H9 (cell line): ENCODE results near the gene IQGAP2. TPM values are rescaled to one million over a fixed set of nuclear protein-coding genes. Genes with fewer than 3 reads are reported as not detected.

Source experiments
- DNase-seq: peaks from one replicate; pipeline ENCODE4 v3.0.0-alpha.2; 2017
- H2AFZ ChIP-seq: one replicate; pipeline ENCODE4 v1.6.1; 2013; ENCODE audit warnings: mild to moderate bottlenecking, low read length, control low read depth, moderate library complexity
- H2AK5ac ChIP-seq: 2 replicates; pipeline ENCODE4 v1.6.1; 2013; ENCODE audit warnings: low read length, control low read depth, mixed read lengths; ENCODE audit not compliant: insufficient read length
- H2BK120ac ChIP-seq: one replicate; pipeline ENCODE4 v1.6.1; 2013; ENCODE audit warnings: low read depth, mild to moderate bottlenecking, low read length, control low read depth, inconsistent platforms; ENCODE audit not compliant: poor library complexity, severe bottlenecking
- H2BK12ac ChIP-seq: 2 replicates; pipeline ENCODE4 v1.6.1; 2013; ENCODE audit warnings: low read length, control low read depth, mixed read lengths, low read depth; ENCODE audit not compliant: insufficient read length
- H2BK15ac ChIP-seq: 2 replicates; pipeline ENCODE4 v1.6.1; 2013; ENCODE audit warnings: low read depth, low read length, control low read depth
- H2BK20ac ChIP-seq: one replicate; pipeline ENCODE4 v1.6.1; 2013; ENCODE audit warnings: low read depth, mild to moderate bottlenecking, low read length, control low read depth, inconsistent platforms; ENCODE audit not compliant: poor library complexity, severe bottlenecking
- H2BK5ac ChIP-seq: 2 replicates; pipeline ENCODE4 v1.6.1; 2013; ENCODE audit warnings: low read length, control low read depth, mixed read lengths; ENCODE audit not compliant: insufficient read length
- H3K14ac ChIP-seq: 2 replicates; pipeline ENCODE4 v1.6.1; 2013; ENCODE audit warnings: low read length, control low read depth; ENCODE audit not compliant: insufficient read depth
- H3K18ac ChIP-seq: 2 replicates; pipeline ENCODE4 v1.6.1; 2013; ENCODE audit warnings: low read depth, mild to moderate bottlenecking, mixed read lengths, low read length, control low read depth; ENCODE audit not compliant: insufficient read length
- H3K23ac ChIP-seq: 2 replicates; pipeline ENCODE4 v1.6.1; 2013; ENCODE audit warnings: low read length, control low read depth, mixed read lengths, low read depth; ENCODE audit not compliant: insufficient read length
- H3K23me2 ChIP-seq: 2 replicates; pipeline ENCODE4 v1.6.1; 2013; ENCODE audit warnings: low read depth, mild to moderate bottlenecking, mixed read lengths, low read length, control low read depth; ENCODE audit not compliant: insufficient read length, poor library complexity, severe bottlenecking
- H3K27ac ChIP-seq: 2 replicates; pipeline ENCODE4 v1.5.1; 2013; ENCODE audit warnings: low read length, control low read depth, mixed read lengths, low read depth; ENCODE audit not compliant: insufficient read length
- H3K27me3 ChIP-seq: 2 replicates; pipeline ENCODE4 v1.6.1; 2013; ENCODE audit warnings: low read length, control low read depth, inconsistent platforms; ENCODE audit not compliant: insufficient read depth
- H3K4ac ChIP-seq: 2 replicates; pipeline ENCODE4 v1.6.1; 2013; ENCODE audit warnings: low read depth, mild to moderate bottlenecking, control low read depth, inconsistent platforms, low read length, moderate library complexity
- H3K4me1 ChIP-seq: 2 replicates; pipeline ENCODE4 v1.6.1; 2013; ENCODE audit warnings: low read length, control low read depth, inconsistent platforms; ENCODE audit not compliant: insufficient read depth
- H3K4me2 ChIP-seq: 2 replicates; pipeline ENCODE4 v1.6.1; 2013; ENCODE audit warnings: low read length, control low read depth, mixed read lengths; ENCODE audit not compliant: insufficient read length, insufficient read depth
- H3K56ac ChIP-seq: 2 replicates; pipeline ENCODE4 v1.6.1; 2013; ENCODE audit warnings: low read depth, mild to moderate bottlenecking, mixed read lengths, low read length, control low read depth; ENCODE audit not compliant: insufficient read length
- H3K79me1 ChIP-seq: 2 replicates; pipeline ENCODE4 v1.6.1; 2013; ENCODE audit warnings: low read depth, mild to moderate bottlenecking, moderate library complexity, low read length, control low read depth, inconsistent platforms; ENCODE audit not compliant: insufficient read depth, poor library complexity, severe bottlenecking
- H3K79me2 ChIP-seq: 2 replicates; pipeline ENCODE4 v1.6.1; 2013; ENCODE audit warnings: low read length, control low read depth, inconsistent platforms; ENCODE audit not compliant: insufficient read depth
- H3K9ac ChIP-seq: 2 replicates; pipeline ENCODE4 v1.6.1; 2013; ENCODE audit warnings: low read length, control low read depth, mixed read lengths; ENCODE audit not compliant: insufficient read length; ENCODE audit errors: extremely low read depth
- H3K9me3 ChIP-seq: one replicate; pipeline ENCODE4 v1.6.1; 2013; ENCODE audit warnings: low read depth, low read length, inconsistent platforms; ENCODE audit not compliant: control insufficient read depth
- H3T11ph ChIP-seq: one replicate; pipeline ENCODE4 v1.6.1; 2013; ENCODE audit warnings: mild to moderate bottlenecking, low read length, control low read depth, inconsistent platforms
- H4K20me1 ChIP-seq: one replicate; pipeline ENCODE4 v1.6.1; 2013; ENCODE audit not compliant: control insufficient read depth, insufficient read length, insufficient read depth
- H4K5ac ChIP-seq: 2 replicates; pipeline ENCODE4 v1.6.1; 2013; ENCODE audit warnings: low read depth, mild to moderate bottlenecking, mixed read lengths, low read length, control low read depth; ENCODE audit not compliant: insufficient read length
- H4K8ac ChIP-seq: replicated peaks from 2 replicates; pipeline ENCODE4 v1.6.1; 2013; ENCODE audit warnings: low read length, control low read depth, mixed read lengths, low read depth; ENCODE audit not compliant: insufficient read length
- H4K91ac ChIP-seq: 2 replicates; pipeline ENCODE4 v1.6.1; 2013; ENCODE audit warnings: low read depth, mild to moderate bottlenecking, moderate library complexity, mixed read lengths, low read length, control low read depth; ENCODE audit not compliant: insufficient read length
- H3K27ac Mint-ChIP-seq, 3 experiments: 2 replicates in 2 of 3; 3 replicates in 1 of 3; pipeline ENCODE4 v1.8.0; 2020 to 2021; ENCODE audit warnings: mixed read lengths in 3 of 3, mild to moderate bottlenecking in 1 of 3, moderate library complexity in 1 of 3
- H3K27me3 Mint-ChIP-seq: 2 replicates; pipeline ENCODE4 v1.8.0; 2021; ENCODE audit warnings: low read depth, mild to moderate bottlenecking, moderate library complexity, mixed read lengths
- H3K36me3 Mint-ChIP-seq, 3 experiments: 2 replicates in 2 of 3; 3 replicates in 1 of 3; pipeline ENCODE4 v1.8.0; 2020 to 2021; ENCODE audit warnings: low read depth in 3 of 3, mixed read lengths in 3 of 3; ENCODE audit not compliant: insufficient read depth in 1 of 3
- H3K4me1 Mint-ChIP-seq, 2 experiments: 2 replicates each; pipeline ENCODE4 v1.8.0; 2020; ENCODE audit warnings: mixed read lengths in 2 of 2
- H3K4me3 Mint-ChIP-seq, 2 experiments: 2 replicates in 1 of 2; 3 replicates in 1 of 2; pipeline ENCODE4 v1.8.0; 2020 to 2021; ENCODE audit warnings: mild to moderate bottlenecking in 2 of 2, mixed read lengths in 2 of 2, moderate library complexity in 1 of 2
- H3K9me3 Mint-ChIP-seq, 2 experiments: 2 replicates in 1 of 2; 3 replicates in 1 of 2; pipeline ENCODE4 v1.8.0; 2020; ENCODE audit warnings: mild to moderate bottlenecking in 2 of 2, mixed read lengths in 2 of 2, moderate library complexity in 1 of 2
- CTCF ChIP-seq: fragments of 200-600 bp; sonication (generic); conservative IDR thresholded peaks from 3 replicates; pipeline ENCODE4 v1.8.0; 2021; ENCODE audit warnings: antibody characterized with exemption, mild to moderate bottlenecking
- WGBS: extraction: QIAGEN DNeasy Blood & Tissue Kit; methylation state at CpG from one replicate; pipeline ENCODE4 v1.1.7; 2013; ENCODE audit warnings: missing lambda C conversion rate, low lambda C conversion rate, mixed read lengths; ENCODE audit not compliant: insufficient read length; ENCODE audit errors: extremely low coverage; 5-methylcytosine and 5-hydroxymethylcytosine counted together
- total RNA-seq: library from RNA; stranded (reverse); gene quantifications from 2 replicates; pipeline ENCODE4 v1.2.1, GENCODE V29; 2021

Gene IQGAP2
- total RNA-seq, 1 experiment from 2014 or later: 22.5 TPM

DNA sequence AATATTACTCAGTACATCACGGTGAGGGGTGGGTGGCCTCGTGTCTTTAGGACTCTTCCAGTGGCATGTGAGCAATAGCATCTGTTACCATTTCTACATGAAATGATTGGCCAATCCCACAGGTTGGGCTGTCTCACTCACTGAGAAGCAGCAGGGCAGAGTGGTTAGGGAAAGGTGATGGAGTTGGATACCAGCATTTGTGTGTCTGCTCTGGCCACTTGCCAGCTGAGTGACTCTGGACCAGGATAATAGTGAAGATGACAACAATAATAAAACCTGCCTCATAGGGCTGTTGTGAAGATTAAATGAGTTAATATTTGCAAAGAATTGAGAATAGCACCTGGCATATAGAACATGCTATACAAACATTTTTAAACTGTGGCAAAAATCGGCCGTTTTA lies 42.0 kb downstream of the IQGAP2 start:
- Histone ChIP-seq H2AFZ (no peak overlapping the region), H4K91ac (no peak overlapping the region), H2AK5ac (no peak overlapping the region), H3K23ac (no peak overlapping the region), H2BK120ac (no peak overlapping the region), H3K18ac (no peak overlapping the region), H2BK20ac (no peak overlapping the region), H3K27ac (no peak overlapping the region), H3K56ac (no peak overlapping the region), H3K9ac (no peak overlapping the region), H3K14ac (no peak overlapping the region), H3K79me2 (peaks cover 1% of the 10 kb centered on the region; the same call in 1 of the 2 replicates), H2BK12ac (no peak overlapping the region), H4K8ac (no peak overlapping the region), H3K9me3 (no peaks in the 10 kb centered on the region), H2BK15ac (no peak overlapping the region), H3K4ac (no peak overlapping the region), H4K20me1 (no peaks in the 10 kb centered on the region), H2BK5ac (no peak overlapping the region), H3T11ph (no peak overlapping the region), H4K5ac (no peak overlapping the region), H3K27me3 (no peaks in the 10 kb centered on the region), H3K23me2 (no peaks in the 10 kb centered on the region), H3K4me1 (no peaks in the 10 kb centered on the region; the same call in 1 of the 2 replicates), H3K4me2 (no peak overlapping the region), H3K79me1 (no peaks in the 10 kb centered on the region)
- WGBS: no CpG with 5 or more reads among the region's 4 CpGs
- DNase-seq: no peak
- H3K27ac Mint-ChIP-seq: no peak overlapping the region
- H3K4me1 Mint-ChIP-seq: peaks cover 11 to 20% of the 10 kb centered on the region in 2 experiments
- no peaks in the 10 kb centered on the region; the same call in 1 of the 2 replicates for H3K27me3 Mint-ChIP-seq
- no peak for TF ChIP-seq CTCF
- no peak overlapping the region for H3K4me3 Mint-ChIP-seq
- peaks cover 0 to 4% (median 4%) of the 10 kb centered on the region in 3 experiments; a peak in 3 of 7 replicates for H3K36me3 Mint-ChIP-seq
- no peaks in the 10 kb centered on the region; a peak in 1 of 5 replicates for H3K9me3 Mint-ChIP-seq
